ENCODE data around the gene MGME1. TPM values are rescaled to one million over a fixed set of nuclear protein-coding genes. Genes with fewer than 3 reads are reported as not detected.
"Not testable (repeated sequence)": the region's sequence is repeated elsewhere in the genome, so short reads cannot be mapped to it uniquely, and the experiment has no call there.

MGME1 gene
- total RNA-seq, 1 experiment from 2014 or later = 35.5 TPM

- Histone ChIP-seq H3K4me3 (ENCODE audit: insufficient read depth, low read depth, low read length) (no peak overlapping the region), H3K36me3 (replicated peaks; ENCODE audit: control insufficient read depth, insufficient read depth, low read length) (no peaks in the 10 kb centered on the region), H3K27me3 (ENCODE audit: control insufficient read depth, insufficient read depth, low read length) (no peaks in the 10 kb centered on the region)
- no peak for DNase-seq
Measured at GRCh38 chr20:18006684-18007083, 37.9 kb downstream of the MGME1 start.

- Histone ChIP-seq H3K36me3 (replicated peaks; ENCODE audit: control insufficient read depth, insufficient read depth, low read length) (no peaks in the 10 kb centered on the region), H3K27me3 (ENCODE audit: control insufficient read depth, insufficient read depth, low read length) (no peaks in the 10 kb centered on the region), H3K4me3 (ENCODE audit: insufficient read depth, low read depth, low read length) (no peak overlapping the region)
- DNase-seq = no peak
Measured at GRCh38 chr20:18007534-18008292, 38.9 kb downstream of the MGME1 start.

- no peaks in the 10 kb centered on the region for H3K36me3 ChIP-seq (replicated peaks; ENCODE audit: control insufficient read depth, insufficient read depth, low read length)
- no peaks in the 10 kb centered on the region for H3K27me3 ChIP-seq (ENCODE audit: control insufficient read depth, insufficient read depth, low read length)
- H3K4me3 ChIP-seq (ENCODE audit: insufficient read depth, low read depth, low read length) = no peak overlapping the region
- DNase-seq = no peak
Measured at GRCh38 chr20:18009116-18009515, 40.3 kb downstream of the MGME1 start.

DNA sequence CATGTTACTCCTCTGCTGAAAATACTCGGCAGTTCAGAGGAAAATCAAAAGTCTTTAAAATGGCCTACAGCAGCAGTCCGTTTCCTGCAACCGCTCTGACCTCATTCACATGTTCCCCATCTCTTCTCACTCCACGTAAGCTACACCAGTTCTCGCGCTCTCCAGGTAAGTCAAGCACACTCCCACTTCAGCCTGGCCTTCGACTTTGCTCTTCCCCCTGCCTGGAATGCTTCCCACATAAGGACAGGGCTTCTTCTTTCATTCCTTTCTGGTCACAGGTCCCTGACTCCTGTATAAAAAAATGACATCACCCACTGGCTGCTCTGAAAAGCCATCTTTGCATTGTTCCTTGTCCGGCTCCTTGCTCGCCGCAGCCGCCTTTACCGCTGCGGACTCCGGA, 42.7 kb downstream of the MGME1 start:
- Histone ChIP-seq H3K36me3 (replicated peaks; ENCODE audit: control insufficient read depth, insufficient read depth, low read length) (no peaks in the 10 kb centered on the region), H3K27me3 (ENCODE audit: control insufficient read depth, insufficient read depth, low read length) (no peaks in the 10 kb centered on the region), H3K4me3 (ENCODE audit: insufficient read depth, low read depth, low read length) (no peak overlapping the region)
- DNase-seq = no peak

- no peak overlapping the region for H3K4me3 ChIP-seq (ENCODE audit: insufficient read depth, low read depth, low read length)
- no peak for DNase-seq
- H3K27me3 ChIP-seq (ENCODE audit: control insufficient read depth, insufficient read depth, low read length) = no peaks in the 10 kb centered on the region
- no peaks in the 10 kb centered on the region for H3K36me3 ChIP-seq (replicated peaks; ENCODE audit: control insufficient read depth, insufficient read depth, low read length)
Measured at GRCh38 chr20:18011951-18012645, 43.3 kb downstream of the MGME1 start.

DNA sequence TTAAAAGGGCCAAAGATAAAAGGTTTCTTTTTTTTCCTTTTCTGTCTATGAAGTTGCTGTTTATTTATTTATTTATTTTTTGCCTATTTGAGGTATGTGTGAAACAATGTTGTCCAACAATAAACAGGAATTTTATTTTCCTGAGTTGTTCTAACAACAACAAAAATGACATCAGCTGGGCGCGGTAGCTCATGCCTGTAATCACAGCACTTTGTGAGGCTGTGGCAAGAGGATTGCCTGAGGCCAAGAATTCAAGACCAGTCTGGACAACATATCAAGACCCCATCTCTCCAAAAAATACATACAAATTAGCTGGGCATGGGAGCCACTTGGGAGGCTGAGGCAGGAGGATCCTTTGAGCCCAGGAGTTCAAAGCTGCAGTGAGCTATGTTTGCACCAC, 44.1 kb downstream of the MGME1 start:
- H3K36me3 ChIP-seq (replicated peaks; ENCODE audit: control insufficient read depth, insufficient read depth, low read length) = no peaks in the 10 kb centered on the region
- no peak for DNase-seq
- no peak overlapping the region for H3K4me3 ChIP-seq (ENCODE audit: insufficient read depth, low read depth, low read length)
- H3K27me3 ChIP-seq (ENCODE audit: control insufficient read depth, insufficient read depth, low read length) = no peaks in the 10 kb centered on the region

- no peak for DNase-seq
- H3K4me3 ChIP-seq (ENCODE audit: insufficient read depth, low read depth, low read length) = no peak overlapping the region
- H3K36me3 ChIP-seq (replicated peaks; ENCODE audit: control insufficient read depth, insufficient read depth, low read length) = no peaks in the 10 kb centered on the region
- no peaks in the 10 kb centered on the region for H3K27me3 ChIP-seq (ENCODE audit: control insufficient read depth, insufficient read depth, low read length)
Measured at GRCh38 chr20:18014411-18014810, 45.6 kb downstream of the MGME1 start.

- Histone ChIP-seq H3K27me3 (ENCODE audit: control insufficient read depth, insufficient read depth, low read length) (no peaks in the 10 kb centered on the region), H3K4me3 (ENCODE audit: insufficient read depth, low read depth, low read length) (no peak overlapping the region), H3K36me3 (replicated peaks; ENCODE audit: control insufficient read depth, insufficient read depth, low read length) (peaks cover 2% of the 10 kb centered on the region)
- no peak for DNase-seq
Measured at GRCh38 chr20:18016772-18017171, 48.0 kb downstream of the MGME1 start.

- Histone ChIP-seq H3K36me3 (replicated peaks; ENCODE audit: control insufficient read depth, insufficient read depth, low read length) (peaks cover 8% of the 10 kb centered on the region), H3K4me3 (ENCODE audit: insufficient read depth, low read depth, low read length) (no peak overlapping the region), H3K27me3 (ENCODE audit: control insufficient read depth, insufficient read depth, low read length) (no peaks in the 10 kb centered on the region)
- DNase-seq = no peak
Measured at GRCh38 chr20:18018100-18018499, 49.3 kb downstream of the MGME1 start.

GRCh38 chr20:18019068-18019467, 50.2 kb downstream of the MGME1 start:
- Histone ChIP-seq H3K36me3 (replicated peaks; ENCODE audit: control insufficient read depth, insufficient read depth, low read length) (peaks cover 11% of the 10 kb centered on the region), H3K4me3 (ENCODE audit: insufficient read depth, low read depth, low read length) (no peak overlapping the region), H3K27me3 (ENCODE audit: control insufficient read depth, insufficient read depth, low read length) (no peaks in the 10 kb centered on the region)
- peak; percentile 83 for DNase-seq

DNA sequence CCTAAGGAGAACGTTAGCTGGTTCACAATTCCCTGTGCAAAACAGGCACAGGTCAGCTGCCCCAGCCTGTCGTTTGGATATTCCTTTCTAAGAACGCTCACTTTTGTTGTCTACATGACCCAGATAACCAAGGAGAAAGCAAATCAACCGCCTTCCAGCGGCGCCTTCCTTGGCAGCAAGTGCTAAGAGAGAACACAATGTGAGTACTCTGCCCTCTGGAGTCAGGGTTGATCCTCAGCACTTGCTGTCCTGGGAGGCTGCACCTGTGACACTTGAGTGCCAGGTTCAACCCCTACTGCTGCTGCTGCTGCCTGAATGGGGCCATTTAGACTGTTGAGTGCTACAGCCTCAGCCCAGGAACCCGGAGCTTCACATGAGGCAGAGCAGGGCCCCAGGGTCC, 52.1 kb downstream of the MGME1 start:
- Histone ChIP-seq H3K36me3 (replicated peaks; ENCODE audit: control insufficient read depth, insufficient read depth, low read length) (peaks cover 14% of the 10 kb centered on the region), H3K4me3 (ENCODE audit: insufficient read depth, low read depth, low read length) (no peak overlapping the region), H3K27me3 (ENCODE audit: control insufficient read depth, insufficient read depth, low read length) (no peaks in the 10 kb centered on the region)
- no peak for DNase-seq

GRCh38 chr20:18024606-18025127, 55.8 kb downstream of the MGME1 start:
- Histone ChIP-seq H3K4me3 (ENCODE audit: insufficient read depth, low read depth, low read length) (no peak overlapping the region), H3K27me3 (ENCODE audit: control insufficient read depth, insufficient read depth, low read length) (no peaks in the 10 kb centered on the region), H3K36me3 (replicated peaks; ENCODE audit: control insufficient read depth, insufficient read depth, low read length) (peaks cover 14% of the 10 kb centered on the region)
- DNase-seq = no peak

DNA sequence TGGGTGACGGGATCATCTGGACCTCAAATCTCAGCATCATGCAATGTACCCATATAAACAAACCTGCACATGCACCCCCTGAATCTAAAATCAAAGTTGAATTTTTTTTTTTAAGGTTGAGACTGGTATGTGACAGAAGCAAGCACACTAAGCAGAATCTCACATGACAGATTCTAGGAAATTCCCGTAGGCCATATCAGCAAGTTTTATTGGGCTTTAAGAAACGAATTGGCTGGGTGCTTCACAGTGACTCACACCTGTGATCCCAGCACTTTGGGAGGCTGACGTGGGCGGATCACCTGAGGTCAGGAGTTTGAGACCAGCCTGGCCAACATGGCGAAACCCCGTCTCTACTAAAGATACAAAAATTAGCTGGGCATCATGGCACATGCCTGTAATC, 58.2 kb downstream of the MGME1 start:
- not testable (repeated sequence) for H3K27me3 ChIP-seq (ENCODE audit: control insufficient read depth, insufficient read depth, low read length); H3K4me3 ChIP-seq (ENCODE audit: insufficient read depth, low read depth, low read length); DNase-seq
- H3K36me3 ChIP-seq (replicated peaks; ENCODE audit: control insufficient read depth, insufficient read depth, low read length) = peaks cover 12% of the 10 kb centered on the region

DNA sequence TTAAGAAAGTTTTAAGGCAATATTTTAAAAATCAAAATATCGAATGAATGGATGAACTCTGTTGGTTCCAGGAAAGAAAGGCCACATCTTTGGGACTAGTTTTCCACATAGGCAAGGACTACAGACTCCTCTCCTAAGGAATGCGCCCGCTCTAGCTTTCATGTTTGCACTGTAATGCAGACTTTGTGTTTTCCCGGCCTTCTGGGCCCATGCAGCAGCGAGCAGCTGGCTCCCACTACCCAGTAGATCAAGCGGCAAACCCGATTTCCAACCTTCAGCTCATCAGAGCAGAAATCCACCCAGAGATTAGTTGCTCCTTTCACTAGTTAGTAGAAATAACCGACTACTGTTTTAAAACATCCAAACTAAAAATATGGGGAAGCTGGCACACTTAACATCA, 61.2 kb downstream of the MGME1 start:
- Histone ChIP-seq H3K4me3 (ENCODE audit: insufficient read depth, low read depth, low read length) (no peak overlapping the region), H3K36me3 (replicated peaks; ENCODE audit: control insufficient read depth, insufficient read depth, low read length) (no peaks in the 10 kb centered on the region), H3K27me3 (ENCODE audit: control insufficient read depth, insufficient read depth, low read length) (no peaks in the 10 kb centered on the region)
- DNase-seq = no peak

DNA sequence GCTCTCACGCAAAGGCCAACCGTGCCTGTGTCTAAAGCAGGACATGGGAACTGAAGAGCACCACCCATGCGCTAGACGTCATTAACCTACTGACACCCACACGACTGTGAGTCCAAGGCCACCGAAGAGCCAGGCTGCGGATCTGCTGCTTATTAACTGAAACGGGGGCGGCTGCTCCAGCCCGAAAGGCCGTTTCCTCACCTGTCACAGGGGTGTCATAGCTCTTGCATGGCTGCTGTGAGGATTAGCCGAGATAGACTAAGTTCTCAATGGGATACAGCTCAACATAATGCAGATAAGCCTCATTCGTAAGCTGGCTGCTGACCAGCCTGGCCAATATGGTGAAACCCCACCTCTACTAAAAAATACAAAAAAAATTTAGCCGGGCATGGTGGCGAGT, 62.2 kb downstream of the MGME1 start:
- H3K4me3 ChIP-seq (ENCODE audit: insufficient read depth, low read depth, low read length) = no peak overlapping the region
- H3K36me3 ChIP-seq (replicated peaks; ENCODE audit: control insufficient read depth, insufficient read depth, low read length) = no peaks in the 10 kb centered on the region
- no peaks in the 10 kb centered on the region for H3K27me3 ChIP-seq (ENCODE audit: control insufficient read depth, insufficient read depth, low read length)
- DNase-seq = no peak
